Activated T-helper 1 cell treated with Interleukin-2 at 50 U/mL for 16 hours (primary cell): ENCODE results near the gene SLC66A2.

Experiments used
- DNase-seq: peaks from one replicate; pipeline ENCODE4 v3.0.0-alpha.2; 2020; ENCODE audit warnings: low read depth

Gene SLC66A2

GRCh38 chr18:79902075-79902474 lies 49.4 kb downstream of the SLC66A2 start:
- DNase-seq = no peak

GRCh38 chr18:79901665-79902064 lies 49.8 kb downstream of the SLC66A2 start:
- DNase-seq = no peak

- DNase-seq = no peak
Observed at GRCh38 chr18:79900610-79901570, 50.6 kb downstream of the SLC66A2 start.

GRCh38 chr18:79899609-79900445 lies 51.6 kb downstream of the SLC66A2 start:
- no peak for DNase-seq

GRCh38 chr18:79898952-79899608 lies 52.4 kb downstream of the SLC66A2 start:
- no peak for DNase-seq

- DNase-seq = no peak
Observed at GRCh38 chr18:79897940-79898625, 53.4 kb downstream of the SLC66A2 start.

GRCh38 chr18:79896738-79897137 lies 54.7 kb downstream of the SLC66A2 start:
- no peak for DNase-seq

GRCh38 chr18:79890674-79891073 lies 60.8 kb downstream of the SLC66A2 start:
- DNase-seq = no peak

GRCh38 chr18:79889569-79889968 lies 61.9 kb downstream of the SLC66A2 start:
- DNase-seq = no peak

GRCh38 chr18:79888016-79888415 lies 63.4 kb downstream of the SLC66A2 start:
- no peak for DNase-seq

- no peak for DNase-seq
Observed at GRCh38 chr18:79887181-79888000, 64.1 kb downstream of the SLC66A2 start.

- DNase-seq = no peak
Observed at GRCh38 chr18:79884963-79885728, 66.3 kb downstream of the SLC66A2 start.

- DNase-seq = no peak
Observed at GRCh38 chr18:79884294-79884962, 67.0 kb downstream of the SLC66A2 start.

- DNase-seq = no peak
Observed at GRCh38 chr18:79883461-79884293, 67.8 kb downstream of the SLC66A2 start.

GRCh38 chr18:79882522-79883241 lies 68.8 kb downstream of the SLC66A2 start:
- DNase-seq = no peak

- DNase-seq = no peak
Observed at GRCh38 chr18:79881695-79882094, 69.8 kb downstream of the SLC66A2 start.

- DNase-seq = no peak
Observed at GRCh38 chr18:79879566-79879965, 71.9 kb downstream of the SLC66A2 start.
